Measurements from ENCODE around the gene FAM156B.

DNA sequence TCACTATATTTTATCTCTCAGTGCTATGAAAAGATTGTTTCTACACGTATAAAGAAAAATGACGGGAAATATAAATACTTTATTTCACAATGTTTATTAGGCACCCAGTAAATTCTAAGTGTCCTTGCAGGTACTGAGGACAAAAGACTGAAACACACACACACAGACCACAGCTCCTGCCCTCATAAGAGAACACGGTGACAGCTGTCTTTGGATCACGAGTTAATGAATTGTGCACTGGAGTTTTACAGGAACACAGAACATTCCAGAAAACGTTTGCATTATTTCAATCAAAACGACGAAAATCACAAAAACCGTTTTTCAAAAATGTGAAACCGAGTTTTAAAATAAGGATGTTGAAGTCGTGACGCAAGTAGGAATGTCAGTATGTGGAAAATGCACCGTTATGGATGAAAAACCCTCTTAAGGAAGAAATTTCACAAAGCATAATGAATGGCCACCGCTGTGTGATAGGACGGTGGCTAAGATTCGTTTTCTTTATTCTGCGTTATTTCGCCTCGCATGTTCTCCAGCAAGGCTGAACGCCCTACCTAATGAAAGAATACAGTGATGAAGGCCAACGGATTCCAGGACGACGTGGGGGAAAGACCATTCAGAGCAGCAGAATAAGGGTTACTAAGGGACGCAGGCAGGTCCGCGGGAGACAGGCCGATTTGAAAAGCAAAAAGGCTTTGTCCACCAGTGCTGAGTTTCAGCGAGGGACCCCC lies 37.0 kb downstream of the FAM156B start:
- TF ChIP-seq POLR2A (IDR thresholded peaks at IDR 0.05) (no peak), CTCF (IDR thresholded peaks at IDR 0.05) (no peak)
